ENCODE results near the gene PDE3A.
"Not testable (repeated sequence)": the region's sequence is repeated elsewhere in the genome, so short reads cannot be mapped to it uniquely, and the experiment has no call there.

Gene PDE3A

GRCh38 chr12:20372326-20373096, 4.2 kb downstream of the PDE3A start:
- TF ChIP-seq CTCF (IDR thresholded peaks at IDR 0.05; ENCODE audit: low read depth, low read length): no peak
- no peak for DNase-seq (ENCODE audit: low read depth in 2 of 2)
- peak overlapping the region in 1 of 2 donors; percentile 83 for H3K4me3 ChIP-seq (replicated peaks in 1 of 2; ENCODE audit: low read depth in 2 of 2, low read length in 2 of 2)

- TF ChIP-seq CTCF (IDR thresholded peaks at IDR 0.05; ENCODE audit: low read depth, low read length): no peak
- no peak overlapping the region for H3K4me3 ChIP-seq (replicated peaks in 1 of 2; ENCODE audit: low read depth in 2 of 2, low read length in 2 of 2)
- no peak for DNase-seq (ENCODE audit: low read depth in 2 of 2)
Observed at GRCh38 chr12:20374795-20375194, 6.5 kb downstream of the PDE3A start.

- no peak overlapping the region for H3K4me3 ChIP-seq (replicated peaks in 1 of 2; ENCODE audit: low read depth in 2 of 2, low read length in 2 of 2)
- no peak for TF ChIP-seq CTCF (IDR thresholded peaks at IDR 0.05; ENCODE audit: low read depth, low read length)
- no peak for DNase-seq (ENCODE audit: low read depth in 2 of 2)
Observed at GRCh38 chr12:20375560-20375959, 7.2 kb downstream of the PDE3A start.

GRCh38 chr12:20376984-20377383, 8.6 kb downstream of the PDE3A start:
- DNase-seq (ENCODE audit: low read depth in 2 of 2): peak; percentile 56 to 68
- TF ChIP-seq CTCF (IDR thresholded peaks at IDR 0.05; ENCODE audit: low read depth, low read length): peak; percentile 37
- H3K4me3 ChIP-seq (replicated peaks in 1 of 2; ENCODE audit: low read depth in 2 of 2, low read length in 2 of 2): no peak overlapping the region

DNA sequence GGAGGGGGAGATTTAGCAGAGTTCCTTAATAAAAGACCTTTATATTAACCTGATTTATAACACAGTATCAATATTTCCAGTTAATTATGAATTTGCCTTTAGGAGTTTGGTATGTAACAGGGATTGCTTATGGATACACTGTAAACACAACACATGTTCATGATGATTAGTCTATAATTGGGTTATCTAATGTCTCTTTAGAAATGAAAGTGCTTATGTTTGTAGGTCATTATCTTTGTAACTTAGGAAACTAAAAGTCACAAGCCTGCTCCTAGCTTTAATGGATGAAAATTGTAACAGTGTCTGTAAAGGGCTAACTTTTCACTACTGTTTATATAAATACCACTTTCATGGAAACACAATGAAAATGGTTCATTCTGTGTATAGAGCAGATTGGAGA, 9.4 kb downstream of the PDE3A start:
- no peak for TF ChIP-seq CTCF (IDR thresholded peaks at IDR 0.05; ENCODE audit: low read depth, low read length)
- no peak overlapping the region for H3K4me3 ChIP-seq (replicated peaks in 1 of 2; ENCODE audit: low read depth in 2 of 2, low read length in 2 of 2)
- DNase-seq (ENCODE audit: low read depth in 2 of 2): no peak

DNA sequence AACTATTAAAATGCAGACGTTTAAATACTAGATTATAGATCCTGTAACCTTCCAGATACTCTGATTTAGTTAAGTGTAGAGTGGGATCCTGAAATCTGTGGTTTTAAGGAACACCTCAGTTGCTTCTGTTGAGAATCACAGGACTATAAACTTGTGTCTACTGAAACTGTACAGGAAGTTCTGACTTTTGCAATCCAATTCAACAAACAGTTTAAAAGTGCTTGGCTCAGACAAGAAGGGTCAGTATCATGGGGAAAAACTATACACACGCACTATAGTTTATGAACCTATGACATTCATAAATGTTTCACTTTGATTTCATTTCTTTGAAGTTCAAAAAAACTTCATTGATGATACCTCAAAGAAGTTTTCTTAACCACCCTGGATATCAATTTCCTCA, 13.8 kb downstream of the PDE3A start:
- H3K4me3 ChIP-seq (replicated peaks in 1 of 2; ENCODE audit: low read depth in 2 of 2, low read length in 2 of 2): no peak overlapping the region
- no peak for TF ChIP-seq CTCF (IDR thresholded peaks at IDR 0.05; ENCODE audit: low read depth, low read length)
- DNase-seq (ENCODE audit: low read depth in 2 of 2): no peak

GRCh38 chr12:20383612-20384011, 15.3 kb downstream of the PDE3A start:
- no peak for DNase-seq (ENCODE audit: low read depth in 2 of 2)
- TF ChIP-seq CTCF (IDR thresholded peaks at IDR 0.05; ENCODE audit: low read depth, low read length): no peak

GRCh38 chr12:20384836-20385235, 16.5 kb downstream of the PDE3A start:
- not testable (repeated sequence) for H3K4me3 ChIP-seq (replicated peaks in 1 of 2; ENCODE audit: low read depth in 2 of 2, low read length in 2 of 2)
- peak in 1 of 2 donors; percentile 69 for DNase-seq (ENCODE audit: low read depth in 2 of 2)

More at GRCh38 chr12:20383612-20384011, 15.3 kb downstream of the PDE3A start:
- H3K4me3 ChIP-seq (replicated peaks in 1 of 2; ENCODE audit: low read depth in 2 of 2, low read length in 2 of 2): no peak overlapping the region

Measured in cardiac fibroblast (primary cell).